LHCN-M2 (cell line): ENCODE results near the gene NIP7. TPM values are rescaled to one million over a fixed set of nuclear protein-coding genes. Genes with fewer than 3 reads are reported as not detected.

Experiments used
- DNase-seq: peaks from one replicate; pipeline ENCODE4 v3.0.0-alpha.2; 2012; ENCODE audit warnings: low read depth
- total RNA-seq: library from RNA; depleted of rRNA; stranded (reverse); fragments of >200 nt; gene quantifications from 2 replicates; pipeline ENCODE4 v1.2.3, GENCODE V29; 2014

NIP7 gene
- total RNA-seq, 1 experiment from 2014 or later: 34.0 TPM

- no peak for DNase-seq
Observed at GRCh38 chr16:69318911-69319289, 20.7 kb upstream of the NIP7 start.

- DNase-seq: no peak
Observed at GRCh38 chr16:69319381-69319780, 20.2 kb upstream of the NIP7 start.

- no peak for DNase-seq
Observed at GRCh38 chr16:69319826-69320739, 19.5 kb upstream of the NIP7 start.

- no peak for DNase-seq
Observed at GRCh38 chr16:69320740-69321073, 18.9 kb upstream of the NIP7 start.

GRCh38 chr16:69321080-69321479, 18.5 kb upstream of the NIP7 start:
- no peak for DNase-seq

GRCh38 chr16:69322343-69322742, 17.2 kb upstream of the NIP7 start:
- no peak for DNase-seq

GRCh38 chr16:69323415-69323814, 16.2 kb upstream of the NIP7 start:
- DNase-seq: no peak

GRCh38 chr16:69324013-69324531, 15.5 kb upstream of the NIP7 start:
- no peak for DNase-seq

- DNase-seq: no peak
Observed at GRCh38 chr16:69324585-69325253, 14.9 kb upstream of the NIP7 start.

GRCh38 chr16:69325784-69326171, 13.8 kb upstream of the NIP7 start:
- no peak for DNase-seq

GRCh38 chr16:69326172-69326873, 13.2 kb upstream of the NIP7 start:
- peak; percentile 10 for DNase-seq

- no peak for DNase-seq
Observed at GRCh38 chr16:69327585-69328310, 11.8 kb upstream of the NIP7 start.

- peak; percentile 77 for DNase-seq
Observed at GRCh38 chr16:69328854-69329316, 10.7 kb upstream of the NIP7 start.

- DNase-seq: peak; percentile 31
Observed at GRCh38 chr16:69329369-69330285, 9.9 kb upstream of the NIP7 start.

- DNase-seq: peak; percentile 91
Observed at GRCh38 chr16:69330286-69331109, 9.1 kb upstream of the NIP7 start, which contains the start of gene PDF. Gene PDF, minus strand, starts transcription at chr16:69330588. Its CDS starts 18 bp downstream, at chr16:69330570.

GRCh38 chr16:69334696-69335095, 4.9 kb upstream of the NIP7 start:
- no peak for DNase-seq

- DNase-seq: no peak
Observed at GRCh38 chr16:69338557-69339288, 849 bp upstream of the NIP7 start.

- DNase-seq: no peak
Observed at GRCh38 chr16:69340095-69340644, 598 bp downstream of the NIP7 start.
